HG02623 (cell line): ENCODE data around the gene DPM2.

Experiments
- ATAC-seq: cut with Tn5 transposase; IDR thresholded peaks from one replicate; pipeline ENCODE4 v1.9.1; 2021; ENCODE audit warnings: moderate library complexity; ENCODE audit not compliant: unreplicated experiment

DPM2 gene

DNA sequence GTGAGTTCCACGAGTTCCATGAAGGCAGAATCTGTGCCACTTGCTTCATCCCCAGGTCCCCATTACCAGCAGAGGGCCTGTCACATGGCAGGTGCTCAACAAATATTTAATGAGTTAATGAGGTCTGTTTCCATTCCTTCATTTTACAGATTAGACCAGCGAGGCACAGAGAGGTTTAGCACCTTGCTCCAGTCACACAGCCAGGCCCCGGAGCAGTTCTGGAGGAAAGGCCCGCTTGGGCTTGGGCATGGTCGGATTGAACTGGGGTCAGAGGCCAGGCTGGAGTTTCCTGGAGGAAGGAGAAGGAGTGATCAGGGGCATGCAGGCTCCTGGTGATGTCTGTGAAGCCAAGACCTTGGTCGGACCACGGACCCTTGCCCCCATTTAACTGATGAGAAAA lies 16.9 kb downstream of the DPM2 start:
- no peak for ATAC-seq

DNA sequence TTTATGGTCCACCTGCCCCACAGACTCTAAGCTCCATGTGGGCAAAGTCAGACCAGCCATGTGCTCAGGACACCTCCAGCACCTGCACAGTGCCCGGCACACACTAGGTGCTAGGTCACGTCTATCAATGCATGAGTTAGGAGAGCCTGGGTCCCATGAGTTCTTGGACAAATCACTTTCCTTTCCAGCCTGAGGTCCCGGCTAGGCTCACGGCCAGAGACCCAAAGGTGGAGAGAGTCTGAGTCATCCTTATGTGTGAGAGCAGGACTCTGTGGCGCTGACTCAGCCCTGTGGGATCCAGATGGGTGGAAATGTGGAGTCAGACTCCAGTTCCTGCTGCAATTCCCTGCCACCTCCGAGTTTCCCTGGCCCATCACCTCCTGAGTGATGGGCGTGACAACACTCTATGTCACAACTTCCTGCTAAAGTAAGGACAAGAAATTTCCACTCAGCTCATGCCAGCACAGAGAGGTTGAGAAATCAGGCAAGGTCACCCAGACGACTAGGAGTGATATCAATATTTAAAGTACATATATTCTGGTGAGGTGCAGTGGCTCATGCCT lies 18.3 kb downstream of the DPM2 start:
- no peak for ATAC-seq

DNA sequence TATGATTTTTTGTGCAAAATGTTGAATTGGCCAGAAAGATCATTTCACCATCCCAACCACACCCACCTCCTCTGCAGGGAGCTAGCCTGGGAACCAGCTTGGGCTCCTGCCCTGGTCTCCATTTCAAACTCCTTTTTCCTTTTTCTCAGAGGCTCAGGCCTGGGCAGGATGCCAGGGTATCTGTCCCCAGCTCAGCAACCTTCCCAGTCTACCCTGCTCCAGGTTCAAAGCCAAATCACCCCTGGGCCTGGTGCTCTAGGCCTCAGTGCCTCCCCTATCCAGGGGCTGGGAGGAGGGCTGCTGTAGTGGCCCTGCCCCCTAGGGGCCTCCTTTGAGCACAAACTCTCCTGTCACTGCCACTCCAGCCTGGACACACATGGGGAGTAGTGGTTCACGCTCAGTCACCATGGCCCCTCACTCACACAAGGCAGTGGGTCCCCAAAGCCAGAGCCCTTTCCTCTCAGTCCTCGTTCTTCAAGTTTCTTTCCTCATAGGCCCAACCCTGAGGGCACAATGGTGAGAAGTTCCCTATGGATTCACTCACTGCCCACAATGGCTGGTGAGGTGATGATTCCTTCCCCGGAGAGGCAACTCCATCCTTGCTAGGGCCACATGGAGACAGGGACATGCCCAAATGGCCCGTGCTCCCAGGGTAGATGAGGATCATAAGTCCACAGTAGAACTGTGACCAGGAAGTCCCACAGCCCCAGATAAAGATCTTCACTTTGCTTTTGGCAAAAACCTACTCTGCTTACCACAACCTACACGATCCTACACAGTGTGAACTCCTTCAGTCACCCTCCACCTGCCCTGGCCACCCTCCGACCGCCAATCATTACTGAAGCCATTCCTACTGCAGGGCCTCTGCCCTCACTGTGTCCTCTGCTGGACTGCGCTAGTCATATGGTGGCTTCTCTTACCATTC lies 19.2 kb downstream of the DPM2 start:
- no peak for ATAC-seq

DNA sequence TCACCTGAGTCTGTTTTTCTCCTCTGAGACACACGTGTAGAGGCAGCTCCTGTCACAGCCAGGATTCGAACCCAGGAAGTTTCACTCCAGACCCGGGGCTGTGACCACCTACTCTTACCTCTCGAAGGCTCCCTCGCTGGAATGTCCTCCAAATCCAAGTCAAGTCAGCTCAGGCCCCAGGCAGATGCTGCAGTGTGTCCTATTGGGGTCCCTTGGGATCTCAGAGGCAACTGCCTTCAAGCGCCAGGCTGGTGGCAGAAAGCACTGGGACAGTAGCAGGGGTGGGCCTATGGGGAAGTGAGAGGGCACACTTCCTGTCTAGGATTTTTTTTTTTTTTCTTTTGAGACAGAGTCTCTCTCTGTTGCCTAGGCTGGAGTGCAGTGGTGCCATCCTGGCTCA lies 20.1 kb downstream of the DPM2 start:
- ATAC-seq = no peak

DNA sequence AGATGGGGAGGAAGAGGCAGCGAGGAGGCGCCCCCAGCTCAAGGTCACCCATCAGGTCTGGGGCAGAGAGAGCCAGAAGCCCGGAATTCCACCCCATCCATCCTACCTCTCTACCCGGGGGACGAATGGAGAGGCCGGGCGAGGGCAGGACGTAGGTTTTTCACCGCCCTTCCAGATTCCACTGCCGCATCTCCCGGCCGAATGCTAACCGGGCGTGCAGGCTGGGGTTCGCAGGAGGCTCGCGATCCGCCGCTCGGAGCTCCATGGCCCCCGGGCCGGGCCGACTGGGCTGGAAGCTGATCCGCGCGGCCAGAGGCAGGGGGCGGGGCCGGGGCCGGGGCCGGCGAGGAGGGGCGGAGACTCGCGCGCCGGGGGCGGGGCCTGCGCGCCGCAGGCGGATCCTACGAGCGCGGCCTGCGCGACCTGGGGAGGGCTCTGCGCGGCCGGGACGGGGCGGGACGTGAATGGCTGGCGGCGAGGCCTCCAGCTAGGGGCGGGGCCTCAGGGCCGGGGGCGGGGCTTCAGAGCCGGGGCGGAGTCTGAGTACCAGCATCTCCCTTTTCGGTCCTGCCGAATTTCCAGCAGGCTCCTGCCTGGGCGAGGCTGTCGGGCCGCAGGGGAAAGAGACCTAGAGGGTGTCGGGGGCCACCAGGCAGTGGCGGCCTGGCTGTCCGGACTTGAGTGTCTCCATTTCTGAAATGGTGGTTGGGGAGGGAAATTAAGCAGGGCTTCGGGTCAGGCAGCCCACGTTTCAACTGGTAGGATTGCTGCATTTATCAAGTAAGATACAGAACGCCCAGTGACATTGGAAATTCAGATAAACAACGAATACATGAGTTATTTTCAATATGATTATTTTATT lies 20.7 kb downstream of the DPM2 start, which contains the start of gene ST6GALNAC4:
Gene ST6GALNAC4, minus strand, starts transcription at position 322 of the 862 bp plus-strand sequence. CDS start 622 bp downstream, outside the sequence.
- peak; percentile 68 for ATAC-seq

DNA sequence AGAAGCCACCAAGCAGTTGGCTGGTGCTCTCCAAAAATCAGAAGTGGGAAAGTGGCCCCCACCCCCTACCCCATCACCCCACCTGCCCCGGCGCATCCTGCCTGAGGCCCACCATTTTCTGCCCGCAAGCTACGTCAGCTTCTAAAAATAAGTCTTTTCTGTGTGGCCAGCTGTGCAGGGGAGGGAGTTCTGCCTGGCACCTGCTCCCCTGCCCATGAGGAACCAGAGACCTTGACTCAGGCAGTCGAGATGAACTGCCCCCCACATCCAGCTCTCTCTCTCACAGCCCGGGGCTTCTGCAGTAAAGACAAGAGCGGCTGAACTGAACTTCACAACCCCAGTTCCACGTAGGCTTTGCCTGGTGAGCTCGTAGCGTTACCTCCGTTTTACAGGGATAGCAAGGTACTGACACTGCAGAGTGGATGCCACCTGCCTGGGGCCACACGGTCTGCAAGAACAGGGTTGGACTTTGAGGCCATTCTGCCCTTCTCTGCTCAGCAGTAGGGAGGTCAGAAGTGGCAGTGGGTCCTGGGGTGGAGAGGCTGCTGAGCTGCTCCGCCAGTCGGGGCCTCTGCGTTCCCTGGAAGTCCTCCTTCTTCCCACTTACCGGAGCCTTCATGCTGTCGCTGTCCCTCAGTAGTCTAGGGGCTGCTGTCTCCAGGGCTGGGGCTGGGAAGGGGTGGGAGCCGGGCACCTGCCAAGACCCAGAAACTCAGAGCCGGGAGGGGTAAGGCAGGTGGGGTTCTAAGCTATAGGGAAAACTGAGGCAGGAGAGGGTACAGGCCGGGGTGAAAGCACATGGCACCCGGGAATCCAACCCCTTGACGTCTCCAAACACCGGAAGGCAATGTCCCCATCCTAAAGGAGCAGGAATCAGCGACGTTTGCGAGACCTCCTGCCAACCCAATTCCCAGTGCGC lies 21.6 kb downstream of the DPM2 start:
- ATAC-seq = no peak

DNA sequence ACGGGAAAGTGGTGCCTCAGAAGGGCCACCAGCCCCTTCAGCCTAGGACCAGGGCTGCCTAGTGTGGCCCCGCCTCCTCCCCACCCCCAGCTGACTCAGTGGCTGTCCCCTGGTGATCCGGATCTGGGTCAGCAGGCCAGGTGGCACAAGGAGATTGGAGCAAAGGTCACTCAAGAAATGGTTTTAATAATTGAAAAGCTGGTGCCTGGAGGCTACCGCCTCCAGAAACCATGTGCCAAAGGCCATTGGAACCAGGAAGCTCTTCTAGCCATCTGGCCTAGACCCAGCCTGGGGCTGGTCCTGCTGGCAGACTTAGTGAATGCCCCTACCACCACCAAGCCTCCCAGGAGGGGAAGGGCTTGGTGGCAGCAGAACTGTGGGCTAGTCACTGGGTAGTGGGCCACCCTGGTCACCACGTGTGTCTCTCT lies 22.3 kb downstream of the DPM2 start:
- ATAC-seq = no peak

DNA sequence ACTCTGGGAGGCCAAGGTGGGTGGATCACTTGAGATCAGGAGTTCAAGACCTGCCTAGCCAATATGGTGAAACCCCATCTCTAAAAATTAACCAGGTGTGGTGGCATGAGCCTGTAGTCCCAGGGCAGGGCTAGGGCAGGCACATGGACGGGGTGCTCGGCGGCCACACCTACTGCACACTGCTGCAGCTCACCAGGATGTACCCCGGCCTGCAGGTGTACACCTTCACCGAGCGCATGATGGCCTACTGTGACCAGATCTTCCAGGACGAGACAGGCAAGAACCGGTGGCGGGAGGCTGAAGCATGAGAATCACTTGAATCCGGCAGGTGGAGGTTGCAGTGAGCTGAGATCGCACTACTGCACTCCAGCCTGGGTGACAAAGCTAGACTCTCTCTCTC lies 24.0 kb downstream of the DPM2 start:
- no peak for ATAC-seq

DNA sequence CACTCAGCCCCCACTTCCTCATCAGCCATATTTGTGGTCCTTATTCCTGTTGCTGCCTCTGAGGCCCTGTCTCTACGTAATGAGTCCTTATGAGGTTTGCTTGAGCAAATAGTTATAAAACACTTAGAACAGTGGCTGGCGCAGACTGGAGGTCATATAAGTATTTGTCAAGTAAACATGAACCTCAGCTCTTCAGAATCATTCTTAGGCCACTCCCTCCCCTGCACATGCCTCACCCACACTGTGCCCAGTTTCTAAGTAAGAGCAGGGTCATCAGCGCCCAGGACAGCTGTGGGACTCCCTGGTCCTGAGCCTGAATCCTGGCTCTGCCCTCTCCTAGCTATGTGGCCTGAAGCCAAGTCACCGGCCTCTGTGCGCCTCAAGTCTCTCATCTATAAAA lies 24.8 kb downstream of the DPM2 start:
- no peak for ATAC-seq

DNA sequence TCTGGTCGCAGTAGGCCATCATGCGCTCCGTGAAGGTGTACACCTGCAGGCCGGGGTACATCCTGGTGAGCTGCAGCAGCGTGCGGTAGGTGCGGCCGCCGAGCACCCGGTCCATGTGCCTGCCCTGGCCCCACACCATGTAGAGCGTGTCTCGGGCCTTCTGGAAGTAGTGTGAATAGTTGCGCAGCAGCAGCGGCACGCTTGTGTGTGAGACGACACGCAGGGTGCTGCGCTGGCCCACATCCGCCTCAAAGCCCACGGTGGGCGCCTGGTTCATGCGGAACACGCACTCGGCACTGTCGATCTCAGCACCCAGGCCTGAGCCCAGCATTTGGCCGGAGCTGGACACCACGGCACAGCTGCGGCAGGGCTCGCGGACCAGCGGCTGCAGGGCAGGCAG lies 25.4 kb downstream of the DPM2 start:
- no peak for ATAC-seq

DNA sequence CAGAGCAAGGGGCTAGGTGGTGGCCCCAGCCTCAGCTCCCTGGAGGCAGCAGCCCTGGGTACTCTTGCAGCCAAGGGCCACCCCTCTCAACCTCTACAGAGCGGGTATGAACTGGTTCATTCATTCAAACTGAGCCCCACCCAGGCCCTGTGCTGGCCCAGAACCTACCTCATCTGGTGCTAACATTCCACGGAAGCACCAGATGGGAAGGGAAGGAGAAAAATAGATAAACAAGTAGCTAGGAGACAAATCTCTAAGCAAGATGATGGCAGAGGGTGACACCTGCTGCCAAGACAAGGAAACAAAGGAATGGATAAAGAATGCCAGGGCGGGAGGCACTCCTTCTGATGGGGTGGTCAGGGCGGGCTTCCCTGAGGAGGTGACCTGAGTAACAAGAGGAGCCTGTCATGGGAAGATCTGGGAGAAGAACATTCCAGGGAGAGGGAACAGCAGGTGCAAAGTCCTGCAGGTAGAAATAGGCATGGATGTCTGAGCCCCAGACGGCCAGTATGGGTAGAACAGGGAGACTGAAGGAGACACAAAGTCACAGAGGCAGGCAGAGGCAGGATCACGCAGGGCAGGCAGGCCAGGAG lies 26.9 kb downstream of the DPM2 start:
- no peak for ATAC-seq

DNA sequence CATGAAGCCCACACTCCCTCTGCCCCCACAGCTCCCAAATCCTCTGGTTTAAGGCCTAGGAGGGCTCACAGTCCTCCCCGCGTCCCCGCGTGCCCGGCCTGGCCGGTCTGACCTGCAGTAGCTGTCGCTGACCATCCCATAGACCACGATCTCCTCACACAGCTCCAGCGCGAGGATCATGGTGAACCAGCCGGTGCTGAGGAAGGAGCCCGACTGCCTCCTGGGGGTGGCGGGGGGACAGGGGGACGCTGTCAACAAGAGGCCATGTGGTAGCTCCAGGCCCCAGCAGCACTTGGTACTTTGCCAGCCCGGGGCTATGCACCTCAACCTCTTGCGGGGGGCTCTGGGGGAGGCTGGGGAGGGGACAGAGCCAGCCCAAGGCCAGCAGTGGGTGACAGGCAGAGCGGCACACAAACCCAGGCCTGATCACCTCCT lies 27.8 kb downstream of the DPM2 start:
- ATAC-seq = no peak

DNA sequence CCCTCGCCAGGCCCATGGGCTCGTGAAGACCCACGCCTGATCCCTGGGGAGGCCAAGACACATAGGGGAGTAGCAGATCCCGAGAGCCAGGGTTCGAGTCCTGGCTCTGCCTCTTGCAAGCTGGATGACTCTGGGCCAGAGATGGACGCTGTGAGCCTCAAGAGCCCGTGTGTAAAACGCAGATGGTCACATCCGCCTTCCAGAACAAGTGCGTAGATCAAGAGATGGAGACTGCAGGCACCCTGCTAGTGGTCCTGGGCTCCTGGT lies 29.1 kb downstream of the DPM2 start:
- ATAC-seq = no peak

DNA sequence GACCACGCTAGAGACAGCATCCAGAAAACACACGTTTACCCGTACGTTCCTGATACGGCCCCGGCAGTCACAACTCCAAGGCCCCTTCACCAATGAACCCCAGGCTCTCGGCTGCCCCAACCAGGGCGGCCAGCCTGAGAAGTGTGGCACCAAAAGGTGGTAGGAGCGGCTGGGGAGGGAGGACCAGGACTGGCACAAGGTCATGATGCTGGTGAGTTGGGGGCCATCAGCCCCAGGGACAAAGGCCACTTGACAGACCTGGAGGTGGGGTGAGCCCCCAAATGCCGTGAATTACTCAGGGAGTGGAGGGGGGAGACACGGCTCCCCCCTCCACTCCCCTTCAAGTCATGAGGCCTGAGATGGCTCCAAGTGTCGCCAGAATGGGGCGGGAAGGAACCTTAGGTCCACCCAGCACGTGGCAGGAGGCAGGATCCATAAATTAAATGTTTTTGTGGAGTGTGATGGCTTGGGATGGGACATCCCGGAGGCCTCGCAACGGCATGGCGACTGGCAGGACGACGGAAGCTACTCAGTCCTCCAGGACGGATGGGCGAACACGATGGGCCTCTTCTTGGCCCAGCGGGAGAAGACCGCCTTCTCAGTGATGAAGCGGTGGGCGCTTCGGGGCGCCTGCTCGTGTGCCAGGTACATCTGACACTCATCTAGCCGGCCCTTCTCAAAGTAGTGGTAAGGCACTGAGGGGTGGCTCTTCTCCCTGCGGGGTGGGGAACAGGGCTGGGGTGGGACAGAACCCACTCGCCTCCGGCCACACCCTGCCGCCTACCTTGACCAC lies 29.6 kb downstream of the DPM2 start:
- ATAC-seq = no peak

DNA sequence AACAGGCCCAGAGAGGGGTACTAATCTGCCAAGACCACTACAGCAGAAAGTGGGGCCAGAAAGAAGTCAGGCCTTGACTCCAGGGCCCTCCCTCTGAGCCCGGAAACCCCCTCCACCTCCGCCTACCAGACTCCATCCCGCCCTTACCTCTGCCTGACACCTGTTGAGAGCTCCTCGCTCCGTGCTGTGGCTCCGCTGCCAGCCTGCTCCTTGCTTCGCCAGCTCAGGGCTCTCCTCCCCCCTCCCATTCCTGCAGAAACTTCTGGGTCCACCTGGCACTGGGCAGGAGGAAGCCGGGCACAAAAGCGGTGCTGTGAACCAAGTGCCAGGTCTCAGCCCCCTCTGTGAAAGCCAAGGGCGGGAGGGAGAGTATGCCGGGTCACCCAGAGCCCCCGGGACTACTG lies 31.9 kb downstream of the DPM2 start:
- no peak for ATAC-seq

DNA sequence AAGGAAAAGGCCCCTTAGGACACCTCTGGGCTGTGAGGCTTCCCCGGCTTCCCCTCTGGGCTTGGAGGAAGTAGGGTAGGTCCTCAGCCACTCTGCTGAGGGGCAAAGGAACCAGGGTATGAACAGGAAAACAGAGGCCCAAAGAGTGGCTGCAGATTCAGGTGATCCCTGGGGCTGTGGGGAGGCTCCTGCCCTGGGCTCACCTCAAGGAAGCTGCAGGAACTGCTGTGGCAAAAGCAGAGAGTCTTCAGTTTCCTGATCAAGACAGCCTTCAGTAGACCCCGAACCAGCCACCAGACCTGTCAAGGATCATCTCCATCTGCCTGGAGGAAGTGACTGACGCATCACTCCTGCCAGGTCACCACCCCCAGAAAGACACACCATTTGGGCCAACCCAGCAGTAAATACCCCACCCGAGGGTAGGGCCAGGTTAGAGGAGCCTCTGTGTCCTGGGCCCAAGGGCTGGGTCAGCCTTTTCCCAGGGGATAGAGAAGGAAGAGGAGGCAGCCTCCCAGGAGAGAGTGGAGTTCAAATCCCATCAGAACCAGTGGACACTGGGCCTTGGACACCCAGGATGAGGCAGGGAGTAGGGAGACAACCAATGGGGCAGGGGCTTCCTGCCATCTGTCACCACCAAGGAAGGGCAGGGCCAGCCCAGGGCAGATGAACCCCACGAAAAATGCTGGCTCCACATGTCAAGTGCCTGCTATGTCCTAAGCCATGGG lies 32.5 kb downstream of the DPM2 start:
- no peak for ATAC-seq

DNA sequence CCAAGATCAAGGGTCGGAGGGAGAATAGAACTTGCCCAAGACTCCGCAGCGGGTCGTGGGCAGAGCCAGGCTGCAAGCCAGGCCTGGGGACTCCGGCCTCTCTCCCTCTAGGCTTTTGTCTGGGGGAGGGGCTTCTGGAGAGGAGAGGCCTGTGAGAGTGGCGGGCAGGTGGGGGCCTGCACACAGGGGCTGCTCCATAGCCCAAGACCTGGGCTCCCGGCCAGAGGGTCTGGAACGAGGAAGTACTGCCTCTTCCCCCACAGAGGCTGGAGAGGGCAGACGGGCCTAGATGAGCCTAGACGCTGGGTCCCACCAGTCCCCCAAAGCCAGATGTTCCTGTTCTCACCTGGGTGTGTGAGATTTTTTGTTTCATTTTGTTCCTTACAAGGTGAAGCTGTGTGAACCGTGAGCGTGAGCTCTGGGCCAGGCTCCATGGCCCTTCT lies 33.1 kb downstream of the DPM2 start:
- no peak for ATAC-seq

DNA sequence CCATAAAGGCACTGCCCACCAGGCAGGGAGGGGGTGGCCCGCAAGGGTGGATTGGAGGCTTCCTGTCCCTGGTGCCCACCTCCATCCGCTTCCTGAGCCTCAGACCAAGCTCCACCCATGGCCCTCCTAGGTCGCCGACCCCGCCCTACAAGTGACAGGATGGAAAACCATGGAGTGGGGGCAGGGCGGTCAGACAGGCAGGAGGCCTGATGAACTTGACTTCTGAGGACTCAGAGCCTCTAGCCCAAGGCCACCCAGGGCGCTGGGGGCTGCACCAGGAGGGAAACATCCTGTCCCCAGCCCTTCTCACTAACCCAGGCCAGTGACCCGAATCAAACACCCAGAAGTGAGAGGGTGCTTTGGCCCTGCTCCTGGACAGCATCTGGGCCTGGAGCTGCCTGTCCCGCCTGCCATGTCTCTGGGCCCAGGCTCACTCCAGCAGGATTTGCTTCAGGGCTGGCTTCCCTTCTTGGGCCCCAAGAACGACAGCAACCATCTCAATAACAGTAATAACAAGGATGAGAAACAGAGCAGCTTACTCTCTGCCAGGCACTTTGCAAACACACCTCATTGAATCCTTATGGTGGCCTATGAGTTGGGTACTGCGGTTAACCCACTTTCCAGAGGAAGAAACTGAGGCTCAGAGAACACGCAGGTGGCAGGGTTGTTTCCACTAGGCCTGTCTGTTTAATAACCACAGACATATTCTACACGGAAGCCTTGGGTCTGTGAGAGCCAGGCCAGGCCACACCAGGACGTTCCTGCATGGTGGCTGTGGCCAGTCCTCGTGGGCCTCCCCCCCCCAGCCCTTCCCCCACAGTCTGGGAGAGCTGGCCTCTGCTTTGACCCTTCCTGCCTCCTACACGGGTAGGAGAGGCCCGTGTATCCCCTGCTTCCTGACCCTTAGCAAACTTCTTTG lies 33.8 kb downstream of the DPM2 start:
- ATAC-seq = no peak
